ENCODE results near the gene BMP7.

BMP7 gene

DNA sequence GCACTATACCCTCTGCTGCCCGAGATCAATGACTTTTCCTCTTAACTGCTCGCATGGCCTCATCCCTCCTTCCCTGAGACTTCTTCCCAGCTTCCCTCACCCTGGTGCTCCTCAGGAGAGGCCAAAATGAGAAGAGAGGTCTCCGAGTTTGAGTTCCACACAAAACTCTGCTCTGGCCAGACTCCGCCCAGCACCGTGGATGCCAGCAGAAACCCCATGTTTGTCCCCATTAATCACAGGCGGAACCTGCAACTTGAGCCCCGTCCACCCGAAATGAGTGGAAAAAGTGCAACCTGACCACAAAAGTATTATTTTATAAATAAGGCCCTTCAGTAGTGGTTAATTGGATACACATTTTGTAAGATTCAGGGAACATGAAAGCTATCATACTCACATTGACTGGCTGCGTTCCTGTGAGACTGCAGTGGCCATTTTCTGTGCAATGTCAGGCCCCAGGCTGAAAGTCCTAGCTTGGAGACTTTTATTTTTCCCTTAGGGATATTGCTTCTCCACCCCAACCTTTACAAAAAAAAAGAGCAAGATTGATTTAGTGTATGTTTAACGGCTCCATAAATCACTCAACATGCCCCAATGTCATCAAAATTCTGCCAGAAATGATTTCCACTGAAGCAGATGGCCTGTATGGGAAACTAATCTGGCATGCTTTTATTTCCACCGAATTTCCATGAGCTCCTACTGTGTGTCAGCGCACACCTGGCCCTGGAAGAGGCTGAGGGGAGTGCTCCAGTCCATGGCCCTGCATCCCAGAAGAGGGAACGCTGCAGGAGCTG is 134.6 kb downstream of the BMP7 start:
- H3K27ac ChIP-seq (ENCODE audit: low read depth, low read length), result no peak overlapping the region
- no peaks in the 10 kb centered on the region for H3K27me3 ChIP-seq (ENCODE audit: control insufficient read depth in 1 of 2, insufficient read depth in 2 of 2, low read length in 2 of 2)
- H3K9me3 ChIP-seq (ENCODE audit: control insufficient read depth in 1 of 2, low read length in 2 of 2), result no peaks in the 10 kb centered on the region
- no peak overlapping the region for H3K4me3 ChIP-seq (ENCODE audit: low read depth in 1 of 2, low read length in 2 of 2)
- no peaks in the 10 kb centered on the region for H3K4me1 ChIP-seq (ENCODE audit: control insufficient read depth in 1 of 2, insufficient read depth in 2 of 2, low read length in 2 of 2)
- H3K36me3 ChIP-seq (ENCODE audit: control insufficient read depth in 1 of 2, insufficient read depth in 2 of 2, low read length in 2 of 2), result no peaks in the 10 kb centered on the region
- no peak overlapping the region for H3K9ac ChIP-seq (ENCODE audit: low read depth in 1 of 2, low read length in 2 of 2)

GRCh38 chr20:57131077-57131476 is 135.4 kb downstream of the BMP7 start:
- H3K9ac ChIP-seq (ENCODE audit: low read depth in 1 of 2, low read length in 2 of 2), result no peak overlapping the region
- H3K4me3 ChIP-seq (ENCODE audit: low read depth in 1 of 2, low read length in 2 of 2), result no peak overlapping the region
- H3K27ac ChIP-seq (ENCODE audit: low read depth, low read length), result no peak overlapping the region
- H3K9me3 ChIP-seq (ENCODE audit: control insufficient read depth in 1 of 2, low read length in 2 of 2), result no peaks in the 10 kb centered on the region
- no peaks in the 10 kb centered on the region for H3K27me3 ChIP-seq (ENCODE audit: control insufficient read depth in 1 of 2, insufficient read depth in 2 of 2, low read length in 2 of 2)
- no peaks in the 10 kb centered on the region for H3K4me1 ChIP-seq (ENCODE audit: control insufficient read depth in 1 of 2, insufficient read depth in 2 of 2, low read length in 2 of 2)
- H3K36me3 ChIP-seq (ENCODE audit: control insufficient read depth in 1 of 2, insufficient read depth in 2 of 2, low read length in 2 of 2), result no peaks in the 10 kb centered on the region

GRCh38 chr20:57130160-57130772 is 136.2 kb downstream of the BMP7 start:
- Histone ChIP-seq H3K9me3 (ENCODE audit: control insufficient read depth in 1 of 2, low read length in 2 of 2) (no peaks in the 10 kb centered on the region), H3K27me3 (ENCODE audit: control insufficient read depth in 1 of 2, insufficient read depth in 2 of 2, low read length in 2 of 2) (no peaks in the 10 kb centered on the region)

DNA sequence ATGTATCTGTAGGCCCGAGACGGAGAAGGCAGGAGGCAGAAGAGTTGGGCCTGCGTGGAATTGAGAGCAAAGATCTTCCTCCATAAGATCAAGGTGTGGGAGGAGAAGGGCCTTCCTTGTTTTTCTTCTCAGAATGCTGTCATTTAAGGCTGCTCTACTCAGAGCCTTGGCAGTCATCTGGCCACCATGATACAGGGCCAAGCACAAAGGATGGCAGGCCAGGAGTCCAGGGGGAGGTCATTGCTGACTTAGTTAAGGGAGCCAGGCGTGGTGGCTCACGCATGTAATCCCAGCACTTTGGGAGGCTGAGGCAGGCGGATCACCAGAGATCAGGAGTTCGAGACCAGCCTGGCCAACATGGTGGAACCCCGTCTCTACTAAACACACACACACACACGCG is 137.1 kb downstream of the BMP7 start:
- Histone ChIP-seq H3K27me3 (ENCODE audit: control insufficient read depth in 1 of 2, insufficient read depth in 2 of 2, low read length in 2 of 2) (no peaks in the 10 kb centered on the region), H3K9ac (ENCODE audit: low read depth in 1 of 2, low read length in 2 of 2) (no peak overlapping the region), H3K27ac (ENCODE audit: low read depth, low read length) (no peak overlapping the region), H3K36me3 (ENCODE audit: control insufficient read depth in 1 of 2, insufficient read depth in 2 of 2, low read length in 2 of 2) (no peaks in the 10 kb centered on the region), H3K4me1 (ENCODE audit: control insufficient read depth in 1 of 2, insufficient read depth in 2 of 2, low read length in 2 of 2) (no peaks in the 10 kb centered on the region), H3K9me3 (ENCODE audit: control insufficient read depth in 1 of 2, low read length in 2 of 2) (no peaks in the 10 kb centered on the region), H3K4me3 (ENCODE audit: low read depth in 1 of 2, low read length in 2 of 2) (no peak overlapping the region)

More at GRCh38 chr20:57130160-57130772, 136.2 kb downstream of the BMP7 start:
- Histone ChIP-seq H3K36me3 (ENCODE audit: control insufficient read depth in 1 of 2, insufficient read depth in 2 of 2, low read length in 2 of 2) (no peaks in the 10 kb centered on the region), H3K4me3 (ENCODE audit: low read depth in 1 of 2, low read length in 2 of 2) (no peak overlapping the region), H3K9ac (ENCODE audit: low read depth in 1 of 2, low read length in 2 of 2) (no peak overlapping the region), H3K27ac (ENCODE audit: low read depth, low read length) (no peak overlapping the region), H3K4me1 (ENCODE audit: control insufficient read depth in 1 of 2, insufficient read depth in 2 of 2, low read length in 2 of 2) (no peaks in the 10 kb centered on the region)

GRCh38 chr20:57128044-57128757 is 138.2 kb downstream of the BMP7 start:
- Histone ChIP-seq H3K4me1 (ENCODE audit: control insufficient read depth in 1 of 2, insufficient read depth in 2 of 2, low read length in 2 of 2) (no peaks in the 10 kb centered on the region), H3K27me3 (ENCODE audit: control insufficient read depth in 1 of 2, insufficient read depth in 2 of 2, low read length in 2 of 2) (no peaks in the 10 kb centered on the region), H3K4me3 (ENCODE audit: low read depth in 1 of 2, low read length in 2 of 2) (no peak overlapping the region), H3K9me3 (ENCODE audit: control insufficient read depth in 1 of 2, low read length in 2 of 2) (no peaks in the 10 kb centered on the region), H3K9ac (ENCODE audit: low read depth in 1 of 2, low read length in 2 of 2) (no peak overlapping the region), H3K36me3 (ENCODE audit: control insufficient read depth in 1 of 2, insufficient read depth in 2 of 2, low read length in 2 of 2) (no peaks in the 10 kb centered on the region), H3K27ac (ENCODE audit: low read depth, low read length) (no peak overlapping the region)

DNA sequence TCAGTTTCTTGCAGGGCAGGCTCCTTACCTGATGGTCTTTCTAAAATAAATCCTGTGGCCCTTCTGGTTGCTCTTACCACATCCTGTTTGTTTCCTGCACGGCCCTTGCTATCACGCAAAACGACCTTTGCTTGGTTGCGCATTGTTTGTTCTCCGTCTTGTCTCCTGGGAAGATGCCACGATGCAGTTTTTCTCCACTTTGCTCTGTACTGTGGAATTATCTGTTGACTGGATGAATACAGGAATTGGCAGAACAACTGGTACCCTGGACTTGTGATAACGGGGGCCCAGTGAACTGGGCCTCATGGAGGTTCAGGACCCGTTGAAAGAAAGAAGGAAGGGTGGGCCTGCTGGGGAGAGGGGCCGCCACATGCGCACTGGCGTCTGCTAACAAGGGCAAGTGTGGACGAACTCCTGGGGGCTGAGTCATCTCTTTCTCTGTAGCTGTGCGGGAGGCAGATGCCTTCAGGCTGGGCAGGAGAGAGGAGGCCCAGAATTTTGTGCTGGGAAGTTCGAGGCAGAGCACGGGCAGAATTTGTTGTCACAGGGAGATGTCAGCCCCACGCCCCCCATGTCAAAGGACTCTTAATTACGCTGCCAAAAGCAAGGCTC is 139.9 kb downstream of the BMP7 start:
- no peak overlapping the region for H3K4me3 ChIP-seq (ENCODE audit: low read depth in 1 of 2, low read length in 2 of 2)
- H3K36me3 ChIP-seq (ENCODE audit: control insufficient read depth in 1 of 2, insufficient read depth in 2 of 2, low read length in 2 of 2), result no peaks in the 10 kb centered on the region
- no peaks in the 10 kb centered on the region for H3K9me3 ChIP-seq (ENCODE audit: control insufficient read depth in 1 of 2, low read length in 2 of 2)
- H3K27ac ChIP-seq (ENCODE audit: low read depth, low read length), result no peak overlapping the region
- H3K9ac ChIP-seq (ENCODE audit: low read depth in 1 of 2, low read length in 2 of 2), result no peak overlapping the region
- no peaks in the 10 kb centered on the region for H3K4me1 ChIP-seq (ENCODE audit: control insufficient read depth in 1 of 2, insufficient read depth in 2 of 2, low read length in 2 of 2)
- no peaks in the 10 kb centered on the region for H3K27me3 ChIP-seq (ENCODE audit: control insufficient read depth in 1 of 2, insufficient read depth in 2 of 2, low read length in 2 of 2)

- H3K9ac ChIP-seq (ENCODE audit: low read depth in 1 of 2, low read length in 2 of 2), result no peak overlapping the region
- no peak overlapping the region for H3K27ac ChIP-seq (ENCODE audit: low read depth, low read length)
- H3K9me3 ChIP-seq (ENCODE audit: control insufficient read depth in 1 of 2, low read length in 2 of 2), result no peaks in the 10 kb centered on the region
- no peaks in the 10 kb centered on the region for H3K4me1 ChIP-seq (ENCODE audit: control insufficient read depth in 1 of 2, insufficient read depth in 2 of 2, low read length in 2 of 2)
- no peak overlapping the region for H3K4me3 ChIP-seq (ENCODE audit: low read depth in 1 of 2, low read length in 2 of 2)
- no peaks in the 10 kb centered on the region for H3K36me3 ChIP-seq (ENCODE audit: control insufficient read depth in 1 of 2, insufficient read depth in 2 of 2, low read length in 2 of 2)
- no peaks in the 10 kb centered on the region for H3K27me3 ChIP-seq (ENCODE audit: control insufficient read depth in 1 of 2, insufficient read depth in 2 of 2, low read length in 2 of 2)
Measured at GRCh38 chr20:57124800-57125517, 141.5 kb downstream of the BMP7 start.

GRCh38 chr20:57124366-57124765 is 142.1 kb downstream of the BMP7 start:
- H3K36me3 ChIP-seq (ENCODE audit: control insufficient read depth in 1 of 2, insufficient read depth in 2 of 2, low read length in 2 of 2), result no peaks in the 10 kb centered on the region
- no peaks in the 10 kb centered on the region for H3K4me1 ChIP-seq (ENCODE audit: control insufficient read depth in 1 of 2, insufficient read depth in 2 of 2, low read length in 2 of 2)
- no peaks in the 10 kb centered on the region for H3K27me3 ChIP-seq (ENCODE audit: control insufficient read depth in 1 of 2, insufficient read depth in 2 of 2, low read length in 2 of 2)

DNA sequence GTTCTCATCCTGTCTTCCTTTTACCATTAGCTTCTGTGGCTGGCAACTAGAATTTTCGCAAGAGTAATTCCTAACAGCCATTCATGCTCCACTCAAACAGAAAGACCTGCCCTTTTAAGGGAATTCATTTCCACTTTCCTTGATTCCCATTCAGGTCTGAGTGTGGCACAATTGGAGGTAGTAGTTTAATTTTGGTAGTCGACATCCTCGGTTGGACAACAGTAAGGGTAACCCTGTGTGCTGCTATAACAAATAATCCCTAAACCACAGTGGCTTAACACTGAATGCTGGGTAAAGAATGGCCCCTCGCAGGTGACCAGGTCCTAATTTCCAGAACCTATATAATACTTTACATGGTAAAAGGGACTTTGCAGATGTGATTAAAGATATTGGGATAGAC is 142.9 kb downstream of the BMP7 start:
- Histone ChIP-seq H3K27me3 (ENCODE audit: control insufficient read depth in 1 of 2, insufficient read depth in 2 of 2, low read length in 2 of 2) (no peaks in the 10 kb centered on the region), H3K9ac (ENCODE audit: low read depth in 1 of 2, low read length in 2 of 2) (no peak overlapping the region), H3K4me3 (ENCODE audit: low read depth in 1 of 2, low read length in 2 of 2) (no peak overlapping the region)

More at GRCh38 chr20:57124366-57124765, 142.1 kb downstream of the BMP7 start:
- no peak overlapping the region for H3K27ac ChIP-seq (ENCODE audit: low read depth, low read length)
- no peaks in the 10 kb centered on the region for H3K9me3 ChIP-seq (ENCODE audit: control insufficient read depth in 1 of 2, low read length in 2 of 2)
- H3K4me3 ChIP-seq (ENCODE audit: low read depth in 1 of 2, low read length in 2 of 2), result no peak overlapping the region
- H3K9ac ChIP-seq (ENCODE audit: low read depth in 1 of 2, low read length in 2 of 2), result no peak overlapping the region

More for the DNA sequence above, 142.9 kb downstream of the BMP7 start:
- Histone ChIP-seq H3K9me3 (ENCODE audit: control insufficient read depth in 1 of 2, low read length in 2 of 2) (no peaks in the 10 kb centered on the region), H3K36me3 (ENCODE audit: control insufficient read depth in 1 of 2, insufficient read depth in 2 of 2, low read length in 2 of 2) (no peaks in the 10 kb centered on the region), H3K27ac (ENCODE audit: low read depth, low read length) (no peak overlapping the region), H3K4me1 (ENCODE audit: control insufficient read depth in 1 of 2, insufficient read depth in 2 of 2, low read length in 2 of 2) (no peaks in the 10 kb centered on the region)

All from duodenal mucosa (tissue), 2 donors.